Renal cortical epithelial cell (primary cell): Measurements from ENCODE around the gene TMED6. TPM values are rescaled to one million over a fixed set of nuclear protein-coding genes. Genes with fewer than 3 reads are reported as not detected.

Experiments
- DNase-seq: peaks from one replicate; pipeline ENCODE4 v3.0.0-alpha.2; 2011; ENCODE audit warnings: low read depth
- total RNA-seq: library from RNA; depleted of rRNA; stranded (reverse); fragments of >200 nt; gene quantifications from 2 replicates; pipeline ENCODE4 v1.2.3, GENCODE V29; 2014

TMED6 gene
- total RNA-seq, 1 donor from 2014 or later, result not detected

- DNase-seq, result no peak
Observed at GRCh38 chr16:69324013-69324531, 27.5 kb downstream of the TMED6 start.

- DNase-seq, result no peak
Observed at GRCh38 chr16:69323415-69323814, 28.2 kb downstream of the TMED6 start.

GRCh38 chr16:69322343-69322742, 29.2 kb downstream of the TMED6 start:
- no peak for DNase-seq

GRCh38 chr16:69321080-69321479, 30.5 kb downstream of the TMED6 start:
- no peak for DNase-seq

- no peak for DNase-seq
Observed at GRCh38 chr16:69320740-69321073, 30.9 kb downstream of the TMED6 start.

GRCh38 chr16:69319826-69320739, 31.5 kb downstream of the TMED6 start:
- DNase-seq, result no peak

- DNase-seq, result no peak
Observed at GRCh38 chr16:69319381-69319780, 32.2 kb downstream of the TMED6 start.

GRCh38 chr16:69318911-69319289, 32.7 kb downstream of the TMED6 start:
- no peak for DNase-seq

GRCh38 chr16:69318177-69318910, 33.2 kb downstream of the TMED6 start:
- DNase-seq, result no peak

GRCh38 chr16:69316595-69317034, 35.0 kb downstream of the TMED6 start:
- DNase-seq, result no peak

GRCh38 chr16:69315486-69316311, 35.9 kb downstream of the TMED6 start:
- no peak for DNase-seq

GRCh38 chr16:69314534-69314933, 37.1 kb downstream of the TMED6 start:
- no peak for DNase-seq

- no peak for DNase-seq
Observed at GRCh38 chr16:69313469-69313868, 38.1 kb downstream of the TMED6 start.

GRCh38 chr16:69311533-69312387, 39.8 kb downstream of the TMED6 start:
- DNase-seq, result peak; percentile 21

- peak; percentile 80 for DNase-seq
Observed at GRCh38 chr16:69310653-69311532, 40.7 kb downstream of the TMED6 start, which contains the start of gene VPS4A. VPS4A (plus strand) TSS chr16:69311350; CDS start chr16:69311512, 162 bp downstream.

- no peak for DNase-seq
Observed at GRCh38 chr16:69309316-69309715, 42.3 kb downstream of the TMED6 start.

GRCh38 chr16:69307856-69308255, 43.7 kb downstream of the TMED6 start:
- no peak for DNase-seq

GRCh38 chr16:69307091-69307490, 44.5 kb downstream of the TMED6 start:
- DNase-seq, result no peak

GRCh38 chr16:69306031-69306430, 45.6 kb downstream of the TMED6 start:
- no peak for DNase-seq

- DNase-seq, result no peak
Observed at GRCh38 chr16:69302301-69302700, 49.3 kb downstream of the TMED6 start.
